Measurements from ENCODE around the gene NSUN5.
A peak's percentile ranks its signal among the peaks of the same experiment; 100 is the strongest.
"Not testable (repeated sequence)": the region's sequence is repeated elsewhere in the genome, so short reads cannot be mapped to it uniquely, and the experiment has no call there.

NSUN5 gene

DNA sequence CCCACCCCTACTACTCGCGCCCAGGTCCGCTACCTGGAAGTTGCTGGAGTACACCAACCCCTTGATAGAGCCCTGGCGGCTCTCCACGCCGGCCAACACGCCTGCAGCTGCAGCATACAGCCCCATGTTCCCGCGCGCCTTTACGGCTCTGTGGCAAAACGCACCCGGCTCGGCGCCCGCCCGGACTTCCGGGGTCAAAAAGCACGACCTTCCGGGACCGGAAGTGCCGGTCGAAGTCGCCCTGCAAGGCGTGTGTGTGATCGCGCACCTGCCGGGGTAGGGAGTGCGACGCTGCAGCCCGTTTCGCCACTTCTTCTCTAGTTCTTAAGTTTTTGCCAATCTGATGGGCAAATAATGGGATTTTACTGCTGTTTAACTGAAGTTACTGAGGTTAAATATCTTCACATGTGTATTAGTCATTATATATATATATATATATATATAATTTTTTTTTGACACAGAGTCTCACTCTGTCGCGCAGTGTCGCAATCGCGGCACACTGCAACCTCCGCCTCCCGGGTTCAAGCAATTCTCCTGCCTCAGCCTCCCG lies at the start of gene NSUN5:
Gene NSUN5 (minus strand): TSS at position 162 of the 550 bp plus-strand sequence. CDS start 36 bp downstream, at position 126.
- DNase-seq: peak; percentile 96

DNA sequence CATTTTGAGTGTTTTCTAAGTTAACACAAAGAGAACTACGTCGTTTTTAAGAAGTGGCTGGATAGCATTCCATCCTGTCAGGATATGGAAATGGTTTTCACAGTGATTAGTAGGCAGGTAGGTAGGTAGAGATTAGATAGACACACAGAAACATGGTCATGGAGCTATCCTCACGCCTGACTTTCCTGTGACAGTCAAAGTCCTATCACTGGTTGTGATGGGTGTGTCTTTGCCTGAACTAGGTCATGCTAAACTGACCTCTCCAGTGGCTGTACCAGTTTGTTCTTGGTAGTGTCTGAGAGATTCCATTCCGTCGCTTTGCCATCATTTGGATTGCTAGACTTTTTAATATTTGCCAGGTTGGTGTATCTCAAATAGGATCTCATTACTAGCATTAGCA lies 47.5 kb upstream of the NSUN5 start:
- no peak for DNase-seq

DNA sequence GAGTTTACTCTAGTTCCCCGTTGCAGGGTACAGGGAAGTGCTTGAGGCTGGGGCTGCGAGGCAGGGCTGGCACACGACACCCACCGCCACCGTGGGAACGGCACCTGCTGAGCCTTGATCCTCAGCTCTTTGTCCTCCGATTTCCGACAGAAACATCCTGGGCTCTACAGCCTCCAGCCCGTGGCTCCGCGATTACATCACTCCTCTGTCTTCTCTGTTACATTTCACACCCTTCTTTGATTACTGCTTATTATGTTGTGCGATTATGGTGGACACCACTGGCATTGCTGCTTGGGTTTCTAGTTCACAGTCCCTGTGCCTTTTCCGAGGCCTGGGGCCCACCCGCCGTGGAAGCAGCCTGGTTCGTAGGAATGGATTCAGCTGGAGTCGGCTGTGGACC lies 46.2 kb upstream of the NSUN5 start:
- no peak for DNase-seq

DNA sequence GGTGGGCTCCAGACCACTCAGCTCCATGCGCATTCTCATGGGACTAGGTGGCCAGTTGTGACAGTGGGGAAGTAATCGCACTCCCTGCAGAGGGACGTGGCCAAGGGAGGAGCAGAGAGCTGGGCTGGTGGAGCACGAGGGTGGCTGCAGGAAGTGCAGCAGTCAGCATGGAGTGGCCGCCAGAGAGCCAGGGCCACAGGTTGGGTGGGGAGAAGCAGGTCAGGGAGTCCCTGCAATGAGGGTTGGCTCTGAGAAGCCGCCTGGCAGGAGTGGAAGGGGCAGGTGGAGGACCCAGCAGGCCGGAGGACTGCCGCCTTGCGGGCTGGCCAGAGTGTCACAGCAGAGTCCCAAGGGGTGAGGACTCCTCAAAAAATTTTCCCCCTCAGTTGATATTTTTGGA lies 45.6 kb upstream of the NSUN5 start:
- DNase-seq: no peak

DNA sequence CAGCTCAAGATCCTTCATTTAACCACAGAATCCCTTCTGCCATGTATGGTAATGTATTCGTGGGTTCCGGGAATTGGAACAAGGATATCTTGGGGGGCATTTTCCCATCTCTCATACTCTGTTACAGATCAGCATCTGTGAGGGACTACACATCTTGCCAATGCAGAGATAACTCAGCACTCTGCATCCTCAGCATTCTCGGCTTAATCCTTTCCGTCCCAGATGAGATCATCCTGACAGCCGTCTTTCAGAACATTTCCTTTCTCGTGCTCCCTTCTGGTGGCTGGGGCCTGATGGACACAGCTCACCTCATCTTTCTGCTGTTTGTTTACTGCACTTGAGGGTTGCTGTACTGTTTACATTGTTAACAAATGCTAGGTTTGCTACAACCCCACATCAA lies 44.6 kb upstream of the NSUN5 start:
- no peak for DNase-seq

DNA sequence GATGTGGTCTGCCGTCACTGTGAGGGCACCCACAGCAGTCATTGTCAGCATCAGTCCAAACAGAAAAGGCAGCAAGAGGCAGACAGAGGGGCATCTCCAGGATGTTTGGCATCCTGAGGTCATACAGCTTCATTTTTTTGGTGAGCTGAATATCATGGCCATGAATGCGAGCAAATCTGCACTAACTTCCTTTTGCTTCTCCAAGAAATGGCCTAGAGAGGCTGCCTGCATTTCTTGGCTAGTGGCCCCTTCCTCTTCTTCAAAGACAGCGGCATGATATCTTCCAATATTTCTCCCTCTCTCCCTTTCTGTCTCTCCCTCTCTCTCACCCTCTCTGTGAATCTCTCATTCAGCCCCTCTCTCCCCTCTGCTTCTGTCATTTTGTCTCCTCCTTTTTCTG lies 44.2 kb upstream of the NSUN5 start:
- no peak for DNase-seq

DNA sequence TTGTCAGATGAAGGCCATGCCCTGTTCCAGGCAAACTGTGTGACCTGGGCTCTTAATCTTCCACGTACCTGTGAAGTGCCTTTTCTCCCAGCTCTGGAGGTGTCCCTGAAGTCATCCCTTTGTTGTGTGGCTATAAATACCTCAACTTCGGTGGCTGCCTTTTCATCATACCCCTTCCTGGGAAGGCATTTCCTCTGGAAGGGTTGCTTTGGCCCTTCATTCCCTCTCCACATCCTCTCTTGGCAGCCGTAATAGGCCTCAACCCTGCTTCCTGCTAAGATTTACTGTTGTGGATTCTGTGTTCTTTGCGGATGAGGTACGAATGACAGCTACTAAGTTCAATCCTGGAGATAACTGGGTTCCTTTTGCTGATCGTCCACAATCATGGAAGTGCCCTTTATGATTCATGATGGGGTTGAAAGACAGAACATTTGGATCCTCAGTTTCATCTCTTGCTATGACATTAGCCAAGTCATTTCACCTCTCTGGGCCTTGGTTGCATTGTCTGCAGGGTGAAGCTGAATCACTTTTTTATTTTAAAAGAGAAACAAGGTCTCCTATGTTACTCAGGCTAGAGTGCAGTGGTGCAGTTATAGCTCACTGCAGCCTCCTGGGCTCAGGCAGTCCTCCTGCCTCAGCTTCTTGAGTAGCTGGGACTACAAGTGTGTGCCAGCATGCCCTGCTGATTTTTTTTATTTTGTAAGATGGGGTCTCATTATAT lies 43.0 kb upstream of the NSUN5 start:
- DNase-seq: no peak

DNA sequence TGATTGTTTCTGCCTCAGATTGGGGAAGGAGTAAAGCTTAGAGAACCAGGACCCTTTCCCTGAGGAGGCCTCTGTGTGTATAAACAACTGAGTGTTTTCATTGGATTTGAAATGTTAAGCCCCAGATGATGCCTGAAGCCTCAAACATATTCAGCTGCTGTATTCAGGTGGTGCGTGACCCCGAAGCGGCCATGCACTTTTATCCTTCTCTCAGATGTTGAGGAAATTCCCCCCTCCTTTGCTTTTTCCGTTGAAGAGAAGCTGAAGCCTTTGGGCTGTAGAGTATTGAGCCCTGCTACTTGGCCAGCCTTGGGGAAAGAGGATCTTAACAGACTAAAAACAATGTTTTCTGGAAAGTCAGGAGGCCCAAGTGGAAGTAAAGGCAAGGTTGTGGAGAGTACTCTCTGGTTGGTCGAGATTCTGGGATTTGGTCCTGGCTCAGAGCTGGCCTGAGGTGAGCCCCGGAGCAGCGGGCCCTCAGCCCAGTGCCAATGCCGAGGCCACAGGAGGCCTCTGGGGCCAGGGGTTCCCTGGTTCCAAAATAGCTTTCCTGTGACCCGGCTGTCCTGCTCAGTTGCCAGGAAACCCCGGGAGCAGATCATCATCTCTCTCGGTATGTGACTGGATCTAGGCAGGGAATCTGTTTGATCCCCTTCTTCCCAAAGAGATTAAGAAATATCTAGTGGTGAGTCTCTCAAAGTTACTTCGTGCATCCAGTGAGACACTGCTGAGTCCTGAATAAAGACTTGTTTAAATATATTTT lies 41.9 kb upstream of the NSUN5 start:
- no peak for DNase-seq

DNA sequence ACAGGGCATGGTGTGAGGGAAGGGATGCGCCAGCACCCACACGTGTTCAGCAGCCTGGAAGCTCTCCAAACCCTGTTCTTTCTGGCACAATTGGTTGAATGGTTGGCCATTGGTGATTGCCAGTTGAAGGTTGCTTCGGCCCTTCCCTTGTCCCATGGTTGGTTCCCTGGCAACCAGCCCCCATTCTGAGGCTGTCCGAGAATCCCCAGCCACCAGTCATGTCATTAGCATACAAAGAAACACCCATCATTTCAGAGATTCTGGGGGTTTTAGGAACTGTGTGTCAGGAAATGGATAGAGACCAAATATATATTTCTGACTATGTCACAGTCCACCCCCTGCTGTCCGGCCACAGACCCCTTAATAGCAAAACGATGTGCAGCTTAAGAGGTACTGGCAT lies 41.1 kb upstream of the NSUN5 start:
- DNase-seq: no peak

DNA sequence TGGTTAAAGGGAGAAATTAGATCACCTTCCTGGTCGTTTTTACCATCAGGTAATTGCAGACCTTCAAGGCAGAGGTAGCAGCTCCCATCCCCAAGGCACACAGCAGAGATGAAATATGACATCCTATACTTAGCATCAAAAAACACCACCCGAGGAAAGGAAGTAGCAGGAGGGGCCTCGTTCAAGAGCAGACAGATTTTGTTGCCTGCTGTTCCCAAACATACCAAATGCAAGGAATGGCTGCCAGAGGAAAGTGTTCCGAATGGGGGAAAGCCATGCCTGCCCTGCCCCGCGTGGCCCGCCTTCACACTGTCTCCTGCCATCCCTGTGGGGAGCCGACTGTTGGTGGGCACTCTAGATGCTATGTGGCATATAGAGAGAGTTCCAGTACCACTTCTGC lies 37.3 kb upstream of the NSUN5 start:
- DNase-seq: no peak

DNA sequence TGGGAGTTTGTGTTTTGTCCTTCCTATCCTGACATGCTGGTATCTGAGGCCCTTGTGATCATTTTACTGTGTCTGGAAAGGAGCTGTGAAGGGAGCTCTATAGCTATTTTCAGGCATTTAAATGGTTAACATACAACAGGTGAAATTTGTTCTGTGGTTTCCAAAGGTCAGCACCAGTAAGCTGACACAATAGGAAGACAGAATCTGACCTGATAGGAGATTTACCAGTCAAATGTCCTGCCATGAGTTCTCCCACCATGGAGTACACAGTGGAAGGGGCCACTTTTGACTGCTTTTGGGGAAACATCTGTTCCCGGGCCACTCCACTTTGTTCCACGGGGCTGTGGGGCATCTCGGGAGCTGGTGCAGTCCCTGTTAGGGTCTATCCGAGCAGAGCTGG lies 36.9 kb upstream of the NSUN5 start:
- no peak for DNase-seq

DNA sequence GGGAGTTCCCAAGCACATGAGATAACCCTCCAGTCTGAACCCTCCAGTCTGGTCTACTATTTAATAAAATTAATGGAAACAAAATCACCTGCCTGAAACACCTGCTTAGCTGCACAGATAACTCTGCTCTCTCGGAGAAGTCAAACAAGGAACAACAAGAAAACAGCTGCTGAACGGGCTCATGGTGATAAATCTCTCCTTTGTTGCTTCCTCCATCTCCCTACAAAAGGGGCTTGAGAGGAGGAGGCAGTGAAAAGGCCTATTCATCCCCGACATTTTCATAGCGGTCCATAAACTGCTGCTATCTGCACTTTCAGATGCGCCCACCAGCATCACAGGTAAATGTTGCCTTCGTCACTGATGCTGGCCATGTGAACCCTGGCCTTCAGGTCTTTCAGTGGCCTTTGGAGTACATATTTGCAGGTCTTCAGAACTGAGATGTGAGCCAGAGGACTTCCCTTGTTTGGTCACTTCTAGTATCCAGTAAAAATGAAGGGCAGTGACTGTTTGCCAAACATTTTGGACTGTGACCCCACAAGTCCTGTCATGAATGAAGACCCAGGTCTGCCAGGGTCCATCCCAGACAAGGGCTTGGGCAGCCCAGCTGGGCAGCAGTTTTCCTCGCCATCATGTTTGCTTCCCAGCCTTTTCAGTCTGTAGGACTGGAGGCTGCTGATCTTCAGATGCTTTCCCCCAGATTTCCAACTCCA lies 35.2 kb upstream of the NSUN5 start:
- DNase-seq: no peak

DNA sequence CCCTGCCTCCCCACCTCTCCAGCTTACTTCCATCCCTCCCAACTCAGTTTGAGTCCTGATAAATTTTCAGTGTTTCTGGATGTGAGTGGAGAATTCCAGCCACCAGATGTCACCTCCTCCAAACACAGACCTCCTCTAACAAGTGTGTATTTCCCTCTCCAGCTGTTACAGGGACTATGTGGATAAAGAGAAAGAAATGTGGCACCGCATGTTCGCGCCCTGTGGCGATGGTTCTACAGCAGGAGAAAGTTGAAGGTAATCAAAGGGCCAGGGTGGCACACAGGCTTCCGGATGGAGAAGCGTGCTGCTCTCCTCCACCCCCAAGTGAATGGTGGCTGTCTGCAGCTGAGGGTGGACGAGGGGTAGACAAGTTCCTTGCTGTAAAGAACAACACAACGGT lies 34.0 kb upstream of the NSUN5 start:
- no peak for DNase-seq

DNA sequence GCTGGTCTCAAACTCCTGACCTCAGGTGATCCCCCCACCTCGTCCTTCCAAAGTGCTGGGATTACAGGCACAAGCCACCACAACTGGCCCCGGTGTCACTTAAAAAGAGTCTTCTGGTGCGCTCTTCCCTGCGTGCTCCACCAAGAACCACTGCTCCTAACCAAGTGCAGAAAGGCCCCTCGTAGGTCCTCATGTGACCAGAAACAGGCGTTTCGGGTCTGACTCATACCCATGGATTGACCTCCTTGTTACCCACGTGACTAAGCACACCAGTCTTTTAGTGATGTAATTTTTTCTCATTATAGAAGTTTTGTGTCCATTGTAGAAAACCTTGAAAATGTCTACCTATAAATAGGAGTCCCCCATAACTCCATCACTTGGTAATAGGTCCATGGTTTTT lies 33.3 kb upstream of the NSUN5 start:
- no peak for DNase-seq

DNA sequence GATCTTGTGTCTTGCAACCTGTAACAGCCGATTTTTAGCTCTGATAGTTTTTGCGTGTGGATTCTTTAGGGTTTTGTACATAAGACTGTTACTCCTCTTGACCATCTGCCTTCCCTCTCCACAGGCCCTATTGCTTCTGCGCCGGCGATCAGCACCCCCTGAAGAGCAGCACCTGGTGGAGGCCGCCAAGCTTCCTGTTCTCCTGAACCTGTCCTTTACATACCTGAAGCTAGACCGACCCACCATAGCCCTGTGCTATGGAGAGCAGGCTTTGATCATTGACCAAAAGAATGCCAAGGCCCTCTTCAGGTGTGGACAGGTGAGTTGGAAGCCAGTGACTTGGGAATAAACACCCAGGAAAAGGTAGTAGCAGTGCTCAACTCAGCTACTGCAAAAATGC lies 31.9 kb upstream of the NSUN5 start:
- DNase-seq: no peak

DNA sequence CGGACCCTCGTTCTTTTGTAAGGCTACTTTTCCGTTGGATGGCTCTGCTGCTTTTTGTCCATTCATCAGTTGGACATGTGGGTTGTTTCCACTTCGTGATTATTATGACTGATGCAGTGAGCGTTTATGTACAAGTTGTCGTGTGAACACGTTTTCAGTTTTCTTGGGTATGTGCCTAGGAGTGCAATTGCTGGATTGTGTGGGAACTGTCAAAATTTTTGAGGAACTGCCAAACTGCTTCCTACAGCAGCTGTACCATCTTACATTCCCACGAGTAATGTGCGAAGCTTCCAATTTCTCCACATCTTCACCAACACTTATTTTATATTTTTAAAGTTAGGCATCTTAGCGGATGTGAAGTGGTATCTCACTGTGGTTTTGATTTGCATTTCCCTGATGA lies 29.7 kb upstream of the NSUN5 start:
- no peak for DNase-seq

DNA sequence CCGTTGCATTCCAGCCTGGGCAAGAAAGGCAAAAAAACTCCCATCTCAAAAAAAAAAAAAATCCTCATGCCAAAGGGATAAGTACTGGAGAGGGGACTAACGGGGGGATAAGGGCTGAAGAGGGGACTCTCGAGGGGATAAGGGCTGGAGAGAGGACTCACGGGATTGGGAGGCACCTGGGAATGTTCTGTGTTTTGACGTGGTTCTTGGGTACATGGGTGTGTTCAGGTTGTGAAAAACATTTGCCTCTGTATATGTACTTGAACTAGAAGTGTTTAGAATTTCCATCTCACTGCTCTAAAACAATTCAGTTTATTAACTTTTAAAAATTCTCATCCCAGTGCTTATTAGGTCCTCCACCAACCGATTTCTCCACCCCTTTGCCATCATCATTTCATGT lies 23.8 kb upstream of the NSUN5 start:
- DNase-seq: no peak

DNA sequence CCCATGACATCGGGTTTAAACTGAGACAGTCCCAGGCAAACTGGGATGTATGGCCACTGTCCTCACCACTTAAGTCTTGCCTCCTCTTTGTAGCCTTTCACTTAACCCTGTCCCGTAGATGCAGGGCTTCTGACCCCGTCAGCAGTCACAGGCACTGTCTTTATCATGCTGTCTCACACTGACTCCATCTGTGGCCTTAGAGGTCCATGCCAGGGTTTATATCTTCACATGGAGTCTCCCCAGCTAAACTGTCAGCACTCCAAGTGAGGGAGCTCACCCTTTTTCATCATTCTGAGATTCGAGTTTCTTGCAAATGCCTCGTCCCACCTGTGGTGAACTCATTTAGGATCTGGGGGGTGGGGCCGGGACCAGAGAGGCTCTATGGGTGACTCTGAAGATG lies 22.1 kb upstream of the NSUN5 start:
- no peak for DNase-seq

DNA sequence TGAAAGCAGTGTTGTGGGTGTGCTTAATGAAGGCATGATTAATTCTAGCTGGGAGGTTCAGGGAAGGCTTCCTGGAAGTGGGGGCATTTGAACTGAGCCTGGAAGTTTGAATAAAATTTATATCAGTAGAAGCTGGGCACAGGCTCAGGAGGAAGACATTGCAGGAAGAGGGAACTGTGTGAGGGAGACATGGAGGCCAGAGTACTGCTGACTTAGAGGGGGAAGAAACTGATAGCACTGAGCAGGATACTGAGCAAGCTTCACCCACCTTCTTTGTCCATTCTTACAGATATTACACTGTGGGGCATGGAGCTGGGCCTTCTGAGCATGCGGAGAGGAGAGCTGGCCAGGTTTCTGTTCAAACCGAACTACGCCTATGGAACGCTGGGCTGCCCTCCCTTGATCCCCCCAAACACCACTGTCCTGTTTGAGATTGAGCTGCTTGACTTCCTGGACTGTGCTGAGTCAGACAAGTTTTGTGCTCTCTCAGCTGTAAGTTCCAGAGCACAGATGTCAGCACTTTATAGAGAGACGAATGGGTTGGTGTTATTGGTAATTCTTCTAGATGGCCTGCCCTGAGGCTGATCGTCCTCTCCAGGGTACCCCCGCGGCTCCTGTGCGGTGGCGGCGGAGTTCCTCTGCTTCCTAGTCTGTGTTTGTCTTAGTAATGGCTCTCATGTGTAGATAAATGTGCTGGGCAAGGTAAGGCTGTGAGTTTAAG lies 21.4 kb upstream of the NSUN5 start:
- no peak for DNase-seq

DNA sequence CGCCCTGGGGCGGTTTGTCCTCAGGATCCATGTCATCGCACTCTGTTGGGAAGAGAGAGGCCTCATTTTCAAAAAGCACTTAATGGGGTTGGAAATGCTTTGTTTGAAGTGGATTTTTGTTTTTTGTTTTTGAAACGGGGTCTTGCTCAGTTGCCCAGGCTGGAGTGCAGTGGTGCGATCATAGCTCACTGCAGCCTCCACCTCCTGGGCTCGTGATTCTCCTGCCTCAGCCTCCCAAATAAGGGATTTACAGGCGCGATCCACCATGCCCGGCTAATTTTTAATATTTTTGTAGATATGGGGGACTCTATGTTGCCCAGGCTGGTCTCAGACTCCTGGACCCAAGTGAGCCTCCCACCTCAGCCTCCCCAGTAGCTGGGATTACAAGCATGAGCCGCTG lies 20.1 kb upstream of the NSUN5 start:
- DNase-seq: no peak

DNA sequence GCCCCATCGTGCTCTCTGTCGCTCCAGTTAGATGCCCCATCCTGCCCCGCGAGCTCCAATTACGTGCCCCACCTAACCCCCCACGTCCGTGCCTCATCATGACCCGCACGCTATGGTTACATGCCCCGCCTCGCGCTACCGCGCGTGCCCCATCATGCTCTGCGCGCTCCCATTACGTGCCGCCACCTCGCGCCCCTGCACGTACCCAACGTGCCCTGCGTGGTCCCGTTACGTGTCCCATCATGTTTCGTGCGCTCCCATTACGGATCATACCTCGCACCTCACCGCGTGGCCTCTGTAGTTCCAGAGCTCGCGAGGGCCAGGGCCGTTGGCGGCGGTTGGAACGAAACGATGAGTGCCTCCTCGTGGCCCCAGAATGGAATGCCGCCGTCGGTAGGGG lies 19.3 kb upstream of the NSUN5 start, which contains the start of the genes FKBP6 and TRIM50:
Gene FKBP6 (plus strand): TSS at position 240 of the 400 bp plus-strand sequence. CDS start 268 bp downstream, outside the sequence.
Gene TRIM50 (minus strand): TSS at position 161 of the 400 bp plus-strand sequence. CDS start 3,295 bp downstream, outside the sequence.
- DNase-seq: not testable (repeated sequence)

DNA sequence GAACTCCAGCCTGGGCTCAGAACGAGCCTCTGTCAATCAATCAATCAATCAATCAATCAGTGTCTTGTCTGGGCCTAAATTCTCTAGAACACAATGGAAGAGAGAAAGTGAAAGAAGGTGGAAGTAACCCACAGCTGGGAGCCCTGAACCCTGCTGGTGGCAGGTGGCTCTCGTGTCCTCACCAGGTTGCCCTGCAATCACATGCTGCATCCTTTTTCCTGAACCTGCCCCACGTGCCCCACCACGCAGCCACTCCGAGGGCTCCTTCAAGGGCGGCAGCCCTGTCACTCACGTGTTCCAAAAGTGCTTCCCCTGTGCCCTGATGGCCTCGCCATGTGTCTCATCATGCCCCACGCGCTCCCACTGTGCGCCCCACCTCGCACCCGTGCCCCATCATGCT lies 18.8 kb upstream of the NSUN5 start:
- DNase-seq: not testable (repeated sequence)

DNA sequence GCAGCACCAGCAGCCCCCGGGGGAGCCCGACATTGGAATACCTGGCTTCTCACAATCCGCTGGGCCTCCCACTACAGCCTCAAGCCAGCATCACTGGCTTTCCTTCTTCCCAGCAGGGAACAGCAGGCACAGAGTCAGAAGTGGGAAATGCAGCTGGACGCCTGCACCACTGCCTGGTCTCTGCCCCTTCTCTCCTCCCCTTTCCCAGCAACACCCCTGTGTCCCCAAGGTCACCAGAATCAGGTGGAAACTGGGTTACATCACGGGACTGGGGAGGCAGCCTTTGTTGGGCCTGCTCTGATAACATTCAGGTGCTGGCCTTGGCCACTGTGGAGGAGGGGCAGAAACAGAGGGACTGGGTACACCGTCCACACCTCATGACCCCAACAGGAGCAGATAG lies 16.8 kb upstream of the NSUN5 start:
- not testable (repeated sequence) for DNase-seq
